HG02571 (cell line): ENCODE results near the gene ARSB.

Experiments
- ATAC-seq: cut with Tn5 transposase; IDR thresholded peaks from one replicate; pipeline ENCODE4 v1.9.1; 2021; ENCODE audit warnings: mild to moderate bottlenecking, moderate library complexity; ENCODE audit not compliant: unreplicated experiment

The ARSB gene

GRCh38 chr5:78810098-78810920, 174.8 kb downstream of the ARSB start:
- ATAC-seq, result no peak

- ATAC-seq, result no peak
Observed at GRCh38 chr5:78809444-78809843, 175.7 kb downstream of the ARSB start.

- no peak for ATAC-seq
Observed at GRCh38 chr5:78808818-78809217, 176.3 kb downstream of the ARSB start.

GRCh38 chr5:78808380-78808779, 176.7 kb downstream of the ARSB start:
- no peak for ATAC-seq

- no peak for ATAC-seq
Observed at GRCh38 chr5:78806544-78806943, 178.6 kb downstream of the ARSB start.

GRCh38 chr5:78805474-78806124, 179.5 kb downstream of the ARSB start:
- ATAC-seq, result no peak

- no peak for ATAC-seq
Observed at GRCh38 chr5:78804995-78805394, 180.1 kb downstream of the ARSB start.

GRCh38 chr5:78803941-78804340, 181.2 kb downstream of the ARSB start:
- ATAC-seq, result no peak

GRCh38 chr5:78803353-78803752, 181.8 kb downstream of the ARSB start:
- ATAC-seq, result no peak

- ATAC-seq, result no peak
Observed at GRCh38 chr5:78801413-78801812, 183.7 kb downstream of the ARSB start.

GRCh38 chr5:78799266-78800017, 185.7 kb downstream of the ARSB start:
- ATAC-seq, result no peak

- ATAC-seq, result no peak
Observed at GRCh38 chr5:78798673-78799029, 186.5 kb downstream of the ARSB start.

GRCh38 chr5:78797936-78798672, 187.0 kb downstream of the ARSB start:
- ATAC-seq, result no peak

GRCh38 chr5:78795757-78796156, 189.4 kb downstream of the ARSB start:
- no peak for ATAC-seq

GRCh38 chr5:78794693-78795215, 190.4 kb downstream of the ARSB start:
- ATAC-seq, result no peak

- ATAC-seq, result no peak
Observed at GRCh38 chr5:78793907-78794662, 191.0 kb downstream of the ARSB start.

GRCh38 chr5:78792345-78793055, 192.6 kb downstream of the ARSB start:
- no peak for ATAC-seq

- ATAC-seq, result no peak
Observed at GRCh38 chr5:78791501-78792100, 193.5 kb downstream of the ARSB start.

GRCh38 chr5:78787783-78788182, 197.3 kb downstream of the ARSB start:
- no peak for ATAC-seq
